Gastroesophageal sphincter (tissue), 3 donors: ENCODE measurements around the gene GJA5.

ENCODE experiments used
- CTCF ChIP-seq, 4 experiments: fragments of 200-600 bp in 2 of 4; fragments of 450-650 bp in 2 of 4; sonication (generic) in 1 of 4; IDR thresholded peaks; one replicate each; pipeline ENCODE4 v1.5.1; 2017 to 2019; ENCODE audit warnings: antibody characterized with exemption in 4 of 4, mild to moderate bottlenecking in 2 of 4, moderate library complexity in 2 of 4
- EP300 ChIP-seq: sonication (generic); formaldehyde crosslinking; IDR thresholded peaks from one replicate; pipeline ENCODE4 v1.6.1; 2017; ENCODE audit warnings: antibody characterized with exemption, mild to moderate bottlenecking
- POLR2A ChIP-seq, 2 donors: fragments of 450-650 bp; IDR thresholded peaks; one replicate each; pipeline ENCODE4 v1.6.1; 2017; ENCODE audit warnings: antibody characterized with exemption in 2 of 2, mild to moderate bottlenecking in 2 of 2, moderate library complexity in 1 of 2
- POLR2AphosphoS5 ChIP-seq: sonication (generic); formaldehyde crosslinking; IDR thresholded peaks from one replicate; pipeline ENCODE4 v1.6.1; 2017; ENCODE audit warnings: antibody characterized with exemption

GRCh38 chr1:147712605-147713004 lies 47.8 kb downstream of the GJA5 start:
- no peak for TF ChIP-seq CTCF (IDR thresholded peaks at IDR 0.05)
- TF ChIP-seq POLR2A (IDR thresholded peaks at IDR 0.05), result no peak
- no peak for TF ChIP-seq POLR2AphosphoS5
- no peak for TF ChIP-seq EP300
